ENCODE data around the gene TNK2.

TNK2 gene

GRCh38 chr3:195897853-195898415 lies 10.4 kb downstream of the TNK2 start:
- DNase-seq, result no peak

- no peak for DNase-seq
These were observed 11.1 kb downstream of the TNK2 start for GRCh38 chr3:195897081-195897852.

- no peak for DNase-seq
These were observed 11.8 kb downstream of the TNK2 start for GRCh38 chr3:195896361-195897080.

GRCh38 chr3:195895861-195896360 lies 12.4 kb downstream of the TNK2 start:
- DNase-seq, result peak; percentile 88

GRCh38 chr3:195895078-195895860 lies 13.1 kb downstream of the TNK2 start:
- peak; percentile 71 for DNase-seq

GRCh38 chr3:195893916-195894465 lies 14.4 kb downstream of the TNK2 start:
- DNase-seq, result no peak

- DNase-seq, result no peak
These were observed 14.8 kb downstream of the TNK2 start for GRCh38 chr3:195893516-195893915.

- DNase-seq, result no peak
These were observed 15.3 kb downstream of the TNK2 start for GRCh38 chr3:195893044-195893395.

- DNase-seq, result no peak
These were observed 16.0 kb downstream of the TNK2 start for GRCh38 chr3:195892105-195893043.

GRCh38 chr3:195891431-195892104 lies 16.8 kb downstream of the TNK2 start:
- DNase-seq, result no peak

GRCh38 chr3:195889870-195890295 lies 18.5 kb downstream of the TNK2 start:
- DNase-seq, result no peak

GRCh38 chr3:195888981-195889869 lies 19.1 kb downstream of the TNK2 start:
- no peak for DNase-seq

- no peak for DNase-seq
These were observed 20.0 kb downstream of the TNK2 start for GRCh38 chr3:195888311-195888761.

- no peak for DNase-seq
These were observed 20.7 kb downstream of the TNK2 start for GRCh38 chr3:195887670-195888069.

GRCh38 chr3:195886181-195887141 lies 21.9 kb downstream of the TNK2 start:
- DNase-seq, result no peak

- DNase-seq, result no peak
These were observed 23.1 kb downstream of the TNK2 start for GRCh38 chr3:195885036-195885891.

GRCh38 chr3:195884691-195885035 lies 23.7 kb downstream of the TNK2 start:
- no peak for DNase-seq

GRCh38 chr3:195883801-195884200 lies 24.6 kb downstream of the TNK2 start:
- DNase-seq, result no peak
